G401 (cell line): ENCODE results near the gene CARD8. TPM values are rescaled to one million over a fixed set of nuclear protein-coding genes. Genes with fewer than 3 reads are reported as not detected.
A peak's percentile ranks its signal among the peaks of the same experiment; 100 is the strongest.
"Not testable (repeated sequence)": the region's sequence is repeated elsewhere in the genome, so short reads cannot be mapped to it uniquely, and the experiment has no call there.

Source experiments
- DNase-seq: peaks from one replicate; pipeline ENCODE4 v3.0.0-alpha.2; 2015; ENCODE audit warnings: low spot score
- in situ Hi-C: cut with HindIII; loops from 2 replicates; pipeline ENCODE4 v1.10.0; 2016; ENCODE audit warnings: low sequenced_read_pairs, mixed read lengths
- total RNA-seq: library from RNA; depleted of rRNA; stranded (reverse); fragments of >200 nt; shearing (Covaris generic); gene quantifications from 2 replicates; pipeline ENCODE4 v1.2.3, GENCODE V29; 2014

The CARD8 gene
- total RNA-seq, 1 experiment from 2014 or later: 36.0 TPM

DNA sequence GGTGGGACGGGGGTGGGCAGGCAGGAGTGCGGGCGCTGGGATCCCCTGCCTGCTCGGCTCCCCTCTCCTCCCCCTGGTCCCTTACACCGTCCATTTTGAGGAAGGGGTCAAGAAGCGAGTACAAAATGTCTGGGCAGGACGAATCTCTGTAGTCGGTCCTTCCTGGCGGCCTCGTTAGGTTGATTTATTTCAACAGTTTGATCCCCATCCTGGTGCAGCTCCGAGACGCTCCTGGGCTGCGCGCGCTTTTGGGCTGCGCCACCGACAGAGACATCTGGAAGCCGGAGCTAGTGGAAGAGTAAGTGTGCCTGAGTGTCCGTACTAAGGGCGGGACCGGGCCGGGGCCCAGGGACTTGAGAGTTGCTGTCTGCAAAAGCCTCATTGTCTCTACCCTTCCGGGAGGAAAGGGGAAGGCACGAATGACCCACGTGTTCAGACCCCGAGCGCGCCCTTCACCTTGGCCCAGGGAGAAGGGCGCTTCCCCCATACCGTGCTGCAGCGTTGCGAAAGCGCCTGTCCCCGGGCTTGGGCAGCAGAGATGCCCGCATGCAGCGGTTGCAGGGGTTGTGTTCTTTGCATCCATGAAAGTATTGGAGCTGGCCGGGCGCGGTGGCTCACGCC, 15.9 kb upstream of the CARD8 start:
- in situ Hi-C loops: no loop called here
- peak; percentile 26 for DNase-seq

DNA sequence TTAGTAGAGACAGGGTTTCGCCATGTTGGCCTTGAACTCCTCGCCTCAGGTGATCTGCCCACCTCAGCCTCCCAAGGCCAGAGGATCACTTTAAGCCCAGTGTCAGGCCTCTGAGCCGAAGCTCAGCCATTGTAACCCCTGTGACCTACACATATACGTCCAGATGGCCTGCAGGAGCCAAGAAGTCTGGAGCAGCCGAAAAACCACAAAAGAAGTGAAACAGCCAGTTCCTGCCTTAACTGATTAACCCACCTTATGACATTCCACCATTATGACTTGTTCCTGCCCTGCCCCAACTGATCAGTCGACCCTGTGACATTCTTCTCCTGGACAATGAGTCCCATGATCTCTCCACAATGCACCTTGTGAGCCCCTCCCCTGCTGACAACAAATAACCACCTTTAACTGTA, 13.9 kb upstream of the CARD8 start:
- in situ Hi-C loops: loop anchor here (10.0 kb wide), 1 partner anchor 65 kb away; no protein-coding TSS in a partner anchor
- peak; percentile 27 for DNase-seq

DNA sequence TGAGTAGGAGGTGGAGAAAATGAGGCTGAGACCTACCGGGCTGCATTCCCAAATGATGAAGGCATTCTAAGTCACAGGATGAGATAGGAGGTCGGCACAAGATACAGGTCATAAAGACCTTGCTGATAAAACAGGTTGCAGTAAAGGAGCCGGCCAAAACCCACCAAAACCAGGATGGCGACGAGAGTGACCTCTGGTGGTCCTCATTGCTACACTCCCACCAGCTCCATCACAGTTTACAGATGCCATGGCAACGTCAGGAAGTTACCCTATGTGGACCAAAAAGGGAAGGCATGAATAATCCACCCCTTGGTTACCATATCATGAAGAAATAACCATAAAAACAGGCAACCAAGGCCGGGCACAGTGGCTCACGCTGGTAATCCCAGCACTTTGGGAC, 9.6 kb upstream of the CARD8 start:
- not testable (repeated sequence) for DNase-seq
- in situ Hi-C loops: loop anchor here (10.0 kb wide), 1 partner anchor 69 kb away; no protein-coding TSS in a partner anchor

DNA sequence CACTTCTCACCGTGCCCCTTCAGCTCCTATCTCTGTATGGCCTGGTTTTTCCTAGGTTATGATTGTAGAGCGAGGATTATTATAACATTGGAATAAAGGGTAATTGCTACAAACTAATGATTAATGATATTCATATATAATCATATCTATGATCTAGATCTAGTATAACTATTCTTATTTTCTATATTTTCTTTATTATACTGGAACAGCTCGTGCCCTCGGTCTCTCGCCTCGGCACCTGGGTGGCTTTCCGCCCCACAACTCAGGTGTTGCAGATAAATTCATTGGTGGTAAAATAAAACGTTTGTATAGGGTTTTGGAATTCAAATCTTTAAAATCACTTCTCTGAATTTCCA, 4.6 kb upstream of the CARD8 start:
- in situ Hi-C loops: loop anchor here (10.0 kb wide), 1 partner anchor 74 kb away; no protein-coding TSS in a partner anchor
- not testable (repeated sequence) for DNase-seq

DNA sequence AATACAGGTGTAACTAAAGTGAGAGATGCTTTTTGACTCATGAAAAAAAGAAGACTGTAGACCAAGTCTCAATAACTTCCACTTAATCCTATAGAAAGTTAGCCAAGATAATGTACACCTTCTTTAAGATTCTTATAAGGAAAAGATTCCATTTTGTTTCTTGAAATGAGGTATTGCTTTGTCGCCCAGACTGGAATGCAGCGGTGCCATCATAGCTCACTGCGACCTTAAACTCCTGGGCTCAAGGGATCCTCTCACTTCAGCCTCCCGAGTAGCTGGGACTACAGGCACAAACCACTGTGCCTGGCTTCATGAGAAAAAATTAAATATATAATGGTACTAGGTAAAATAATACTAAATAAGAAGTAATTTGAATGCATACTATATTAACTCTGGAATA, 3.3 kb upstream of the CARD8 start:
- in situ Hi-C loops, DNase-seq: not testable (repeated sequence)

DNA sequence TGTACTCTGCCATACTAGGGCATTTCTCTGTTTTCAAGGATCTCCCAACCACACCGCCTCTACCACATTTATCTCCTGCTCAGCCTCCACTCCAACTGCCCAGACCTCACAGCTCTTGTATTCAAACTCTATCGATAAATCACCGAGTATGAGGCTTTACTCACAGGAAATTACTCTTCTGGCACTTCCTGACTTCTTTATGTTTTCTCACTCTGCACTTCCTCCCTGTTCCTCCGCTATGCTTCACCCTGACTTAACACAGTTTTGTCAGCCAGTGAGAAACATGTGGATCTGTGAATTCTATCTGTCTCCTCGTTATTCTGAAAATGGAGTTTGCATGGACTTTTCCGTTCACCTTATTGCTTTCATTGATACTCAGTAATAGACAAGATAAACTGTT, 2.6 kb upstream of the CARD8 start:
- in situ Hi-C loops: no loop called here
- no peak for DNase-seq

DNA sequence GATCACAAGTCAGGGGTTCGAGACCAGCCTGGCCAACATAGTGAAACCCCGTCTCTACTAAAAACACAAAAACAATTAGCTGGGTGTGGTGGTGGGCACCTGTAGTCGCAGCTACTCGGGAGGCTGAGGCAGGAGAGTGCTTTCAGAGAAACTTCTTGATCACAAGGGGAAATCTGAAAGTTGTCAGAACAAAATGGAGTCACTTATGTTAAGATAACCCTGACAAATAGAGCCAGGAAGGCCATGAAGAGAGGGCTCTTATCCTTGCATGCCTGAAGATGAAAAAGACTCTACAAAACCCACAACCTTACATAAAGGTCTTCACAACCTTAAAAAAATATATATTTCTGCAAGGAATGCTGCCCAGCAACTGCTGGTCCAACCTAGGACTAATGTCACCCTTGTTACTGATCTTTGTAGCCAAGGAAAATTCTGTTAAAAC, 1.2 kb downstream of the CARD8 start:
- no peak for DNase-seq
- in situ Hi-C loops: no loop called here

DNA sequence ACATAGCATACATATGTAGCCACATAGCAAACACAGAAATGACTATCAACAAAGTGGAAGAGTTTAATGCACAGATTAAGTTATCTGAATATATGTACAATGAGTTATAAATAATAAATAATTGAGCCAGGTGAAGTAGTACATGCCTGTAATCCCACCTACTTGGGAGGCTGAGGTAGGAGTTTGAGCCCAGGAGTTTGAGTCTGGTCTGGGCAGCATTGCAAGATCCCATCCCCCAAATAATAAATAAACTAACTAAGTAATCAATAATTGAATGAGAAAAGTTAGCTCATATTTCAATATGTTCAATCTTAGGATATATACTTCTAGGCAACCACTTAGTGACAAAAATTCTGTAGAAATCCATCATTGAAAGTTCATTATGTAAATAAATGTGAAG, 1.7 kb downstream of the CARD8 start:
- in situ Hi-C loops: no loop called here
- DNase-seq: no peak

DNA sequence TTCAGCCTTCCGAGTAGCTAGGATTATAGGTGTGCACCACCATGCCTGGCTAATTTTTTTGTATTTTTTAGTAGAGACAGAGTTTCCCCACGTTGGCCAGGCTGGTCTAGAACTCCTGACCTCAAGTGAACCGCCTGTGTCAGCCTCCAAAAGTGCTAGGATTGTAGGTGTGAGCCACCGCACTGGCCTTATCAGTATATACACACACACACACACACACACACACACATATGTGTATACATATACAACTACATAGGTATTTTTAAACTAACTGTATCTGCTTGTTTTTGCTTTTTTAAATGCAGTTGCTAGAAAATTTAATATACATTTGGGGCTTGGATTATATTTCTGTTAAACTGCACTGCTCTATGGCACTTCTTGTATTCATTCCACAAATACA, 3.1 kb downstream of the CARD8 start:
- no peak for DNase-seq
- in situ Hi-C loops: no loop called here

DNA sequence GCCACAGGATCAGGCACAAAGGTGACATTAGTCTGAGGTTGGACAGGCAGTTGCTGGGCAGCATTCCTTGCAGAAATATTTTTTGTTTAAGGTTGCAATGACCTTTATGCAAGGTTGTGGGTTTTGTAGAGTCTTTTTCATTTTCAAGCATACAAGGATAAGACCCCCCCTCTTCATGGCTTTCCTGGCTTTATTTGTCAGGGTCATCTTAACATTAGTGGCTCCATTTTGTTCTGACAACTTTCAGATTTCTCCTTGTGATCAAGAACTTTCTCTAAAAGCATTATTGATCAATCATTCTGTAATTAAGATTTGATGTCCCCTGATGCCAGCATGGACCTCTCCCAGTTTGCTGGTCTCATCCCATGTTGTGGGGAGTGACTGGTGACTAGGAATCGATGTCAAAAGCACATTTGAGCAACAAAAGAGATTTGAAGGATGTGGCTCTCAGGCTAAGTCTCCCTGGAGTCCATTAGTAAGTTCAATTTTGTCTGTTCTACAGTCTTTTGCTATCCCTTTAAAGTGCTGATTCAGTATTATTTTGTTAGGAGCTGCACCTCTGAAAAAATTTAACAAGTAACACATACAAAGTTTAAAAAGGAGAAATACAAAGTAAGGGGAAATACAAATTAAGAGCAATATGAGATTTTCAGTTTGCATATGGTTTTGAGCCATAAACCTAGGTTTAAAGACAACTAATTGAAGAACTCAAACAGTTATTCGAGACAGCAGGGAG, 5.3 kb downstream of the CARD8 start:
- in situ Hi-C loops: no loop called here
- no peak for DNase-seq

DNA sequence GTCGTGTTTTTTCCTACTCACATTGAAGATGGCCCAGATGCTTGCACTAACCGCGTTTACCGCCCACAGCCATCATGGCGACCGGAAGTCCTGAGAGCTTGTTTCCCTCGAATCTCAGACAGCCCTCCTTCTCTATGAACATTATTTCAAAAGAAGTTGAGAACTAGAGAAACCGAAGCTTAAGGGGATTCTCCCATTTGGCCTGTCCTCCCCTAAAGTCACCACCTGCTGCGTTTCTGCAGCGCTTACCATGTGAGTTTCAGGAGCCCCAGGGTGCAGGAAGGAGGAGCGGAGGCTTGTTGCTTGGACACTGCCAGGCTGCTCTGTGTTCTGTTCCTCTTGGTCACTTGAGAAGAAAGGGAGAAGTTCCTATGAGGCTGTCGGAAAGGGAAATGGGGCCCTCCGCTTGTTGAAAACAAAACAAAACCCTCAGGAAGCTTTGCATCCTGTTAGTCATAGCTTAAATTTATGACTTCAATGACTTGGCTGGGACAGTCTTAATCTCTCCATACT, 6.2 kb downstream of the CARD8 start:
- in situ Hi-C loops: no loop called here

DNA sequence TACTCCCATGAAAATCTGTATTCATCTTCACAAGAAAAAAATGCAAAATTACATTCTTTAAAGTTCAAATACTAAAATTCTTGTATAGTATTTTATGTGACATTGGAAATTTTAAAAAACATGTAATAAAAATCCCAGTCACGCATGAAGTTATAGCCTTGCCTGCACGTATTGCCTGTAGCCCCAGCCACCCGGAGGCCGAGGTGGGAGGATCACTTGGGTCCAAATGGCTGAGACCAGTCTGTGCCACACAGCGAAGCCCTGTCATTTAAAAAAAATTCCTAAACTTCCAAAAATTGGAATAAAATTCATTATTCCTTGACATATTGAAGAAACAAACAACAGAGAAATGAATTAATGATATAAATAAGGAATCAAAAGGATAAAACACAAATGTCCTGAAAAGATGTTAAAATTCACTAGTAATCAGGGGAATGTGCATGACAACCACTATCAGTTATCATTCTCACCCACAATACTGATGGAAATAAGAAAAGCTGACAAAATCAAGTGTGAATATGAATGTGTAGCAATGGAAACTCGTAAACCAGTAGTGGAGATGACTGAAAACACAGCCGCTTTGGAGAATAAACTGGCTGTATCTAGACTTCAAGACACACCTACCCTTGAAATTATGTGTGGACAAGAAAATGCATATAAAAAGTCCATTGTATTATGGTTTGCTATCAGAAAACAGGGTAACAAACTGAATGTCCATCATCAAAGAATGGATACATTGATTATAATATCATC, 7.5 kb downstream of the CARD8 start:
- in situ Hi-C loops: no loop called here
- no peak for DNase-seq

More for the DNA sequence above, 6.2 kb downstream of the CARD8 start:
- DNase-seq: no peak

DNA sequence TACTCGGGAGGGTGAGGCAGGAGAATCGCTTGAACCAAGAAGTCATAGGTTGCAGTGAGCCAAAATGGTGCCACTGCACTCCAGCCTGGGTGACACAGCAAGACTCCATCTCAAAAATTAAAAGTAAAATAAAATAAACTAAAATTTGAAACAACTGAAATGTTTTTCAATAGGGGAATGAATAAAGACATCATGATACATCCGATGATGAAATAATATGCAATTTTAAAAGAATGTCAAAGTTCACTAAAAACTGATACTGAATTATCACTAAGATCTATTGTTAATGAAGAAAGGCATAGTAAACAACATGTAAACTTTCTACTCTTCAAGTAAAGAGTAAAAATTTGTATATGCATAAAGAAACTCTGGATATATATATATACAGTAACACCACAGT, 8.5 kb downstream of the CARD8 start:
- in situ Hi-C loops: no loop called here
- no peak for DNase-seq

DNA sequence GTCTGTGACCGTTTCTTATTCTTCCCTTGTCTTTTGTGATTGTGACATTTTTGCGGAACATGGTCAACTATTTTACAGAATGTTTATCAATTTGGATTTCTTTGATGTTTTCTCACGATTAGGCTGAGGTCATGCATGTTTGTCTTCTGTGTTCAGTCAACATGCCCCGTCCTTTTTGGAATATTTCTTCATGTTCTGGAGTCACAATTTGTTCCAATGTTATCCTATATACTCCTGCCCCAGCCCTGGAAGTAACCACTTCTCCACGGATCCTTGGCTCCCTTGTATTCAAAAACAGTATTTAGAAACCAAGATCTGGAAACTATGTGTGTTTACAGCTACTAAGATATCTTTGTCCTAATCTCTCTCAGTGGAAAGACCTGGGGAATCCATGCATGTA, 9.6 kb downstream of the CARD8 start:
- in situ Hi-C loops: no loop called here
- DNase-seq: no peak

DNA sequence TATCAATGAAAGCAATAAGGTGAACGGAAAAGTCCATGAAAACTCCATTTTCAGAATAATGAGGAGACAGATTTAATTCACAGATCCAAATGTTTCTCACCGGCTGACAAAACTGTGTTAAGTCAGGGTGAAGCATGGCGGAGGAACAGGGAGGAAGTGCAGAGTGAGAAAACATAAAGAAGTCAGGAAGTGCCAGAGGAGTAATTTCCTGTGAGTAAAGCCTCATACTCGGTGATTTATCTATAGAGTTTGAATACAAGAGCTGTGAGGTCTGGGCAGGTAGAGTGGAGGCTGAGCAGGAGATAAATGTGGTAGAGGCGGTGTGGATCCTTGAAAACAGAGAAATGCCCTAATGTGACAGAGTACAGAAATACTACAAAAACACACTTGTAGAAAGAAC, 11.4 kb downstream of the CARD8 start:
- no peak for DNase-seq
- in situ Hi-C loops: no loop called here

DNA sequence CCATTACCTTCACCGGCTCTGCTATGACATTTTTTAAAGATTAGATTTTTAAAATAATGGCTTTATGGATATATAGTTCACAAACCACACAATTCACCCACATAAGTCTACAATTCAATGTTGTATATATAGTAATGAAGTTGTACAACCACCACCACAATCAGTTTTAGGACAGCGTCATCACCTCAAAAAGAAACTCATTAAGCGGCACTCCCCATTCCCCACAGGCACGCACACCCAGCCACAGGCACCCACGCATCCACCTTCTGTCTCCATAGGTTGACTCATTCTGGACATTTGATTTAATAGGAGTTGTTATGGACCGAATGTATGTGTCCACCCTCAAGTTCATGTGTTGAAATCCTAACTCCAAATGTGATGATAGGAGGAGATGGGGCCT, 13.9 kb downstream of the CARD8 start:
- DNase-seq, in situ Hi-C loops: not testable (repeated sequence)

DNA sequence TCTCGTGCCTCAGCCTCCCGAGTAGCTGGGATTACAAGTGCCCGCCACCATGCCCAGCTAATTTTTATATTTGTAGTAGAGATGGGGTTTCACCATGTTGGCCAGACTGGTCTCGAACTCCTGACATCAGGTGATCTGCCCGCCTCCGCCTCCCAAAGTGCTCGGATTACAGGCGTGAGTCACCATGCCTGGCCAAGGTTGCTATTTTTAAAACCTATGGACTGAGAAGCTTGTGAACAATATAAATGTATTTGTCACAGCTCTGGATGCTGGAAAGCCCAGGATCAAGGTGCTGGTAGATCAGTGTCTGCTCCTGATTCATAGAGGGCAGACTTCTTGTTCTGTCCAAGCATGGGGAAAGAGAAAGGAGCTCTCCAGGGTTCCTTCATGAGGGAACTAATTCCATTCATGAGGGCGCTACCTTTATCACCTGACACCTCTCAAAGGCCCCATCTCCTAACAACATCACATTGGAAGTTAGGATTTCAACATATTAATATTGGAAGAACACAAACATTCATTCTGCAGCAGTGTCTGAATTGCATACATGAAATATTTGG, 16.1 kb downstream of the CARD8 start:
- no peak for DNase-seq
- in situ Hi-C loops: no loop called here

DNA sequence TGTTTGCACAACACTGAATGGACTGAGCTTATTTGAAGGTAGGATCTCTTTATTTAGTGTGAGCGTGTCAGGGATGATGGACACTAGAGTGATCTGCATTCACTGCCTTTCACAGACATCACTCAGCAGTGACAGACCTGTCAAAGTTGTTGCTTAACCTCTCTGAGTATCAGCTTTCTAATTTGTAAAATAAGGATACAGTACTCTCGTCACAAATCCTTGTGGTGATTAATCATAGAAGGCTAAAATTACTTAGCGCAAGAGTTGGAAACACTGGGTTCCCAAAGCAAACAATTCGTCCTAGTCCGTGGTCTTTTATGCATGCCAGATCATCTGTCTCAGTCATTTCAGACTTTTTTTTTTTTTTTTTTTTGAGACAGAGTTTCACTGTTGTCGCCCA, 16.6 kb downstream of the CARD8 start:
- in situ Hi-C loops: no loop called here
- no peak for DNase-seq

DNA sequence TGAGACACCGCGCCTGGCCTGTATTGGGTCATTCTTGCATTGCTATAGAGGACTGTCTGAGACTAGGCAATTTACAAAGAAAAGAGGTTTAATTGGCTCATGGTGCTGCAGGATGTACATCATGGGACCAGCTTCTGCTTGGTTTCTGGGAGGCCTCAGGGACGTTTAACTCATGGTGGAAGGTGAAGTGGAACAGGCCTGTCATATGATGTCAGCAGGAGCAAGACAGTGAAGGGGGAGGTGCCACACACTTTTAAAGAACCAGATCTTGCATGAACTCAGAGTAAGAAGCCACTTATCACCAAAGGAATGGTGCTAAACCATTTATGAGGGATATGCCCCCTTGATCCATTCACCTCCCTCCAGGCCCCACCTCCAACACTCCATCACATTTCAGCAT, 18.7 kb downstream of the CARD8 start:
- DNase-seq: no peak
- in situ Hi-C loops: no loop called here
